Mesothelial cell of epicardium (in vitro differentiated cells): Measurements from ENCODE around the gene PISD. TPM values are rescaled to one million over a fixed set of nuclear protein-coding genes. Genes with fewer than 3 reads are reported as not detected.

ENCODE experiments used
- DNase-seq, 2 experiments: peaks; one replicate each; pipeline ENCODE4 v3.0.0; 2021; ENCODE audit warnings: low spot score in 2 of 2; ENCODE audit not compliant: unreplicated experiment in 2 of 2
- H3K27ac Mint-ChIP-seq: 2 replicates; pipeline ENCODE4 v1.8.0; 2021; ENCODE audit warnings: mixed read lengths
- H3K27me3 Mint-ChIP-seq: 2 replicates; pipeline ENCODE4 v1.8.0; 2021; ENCODE audit warnings: low read depth, mixed read lengths
- H3K36me3 Mint-ChIP-seq: 2 replicates; pipeline ENCODE4 v1.8.0; 2021; ENCODE audit warnings: mixed read lengths
- H3K4me1 Mint-ChIP-seq: 2 replicates; pipeline ENCODE4 v1.8.0; 2021; ENCODE audit warnings: mixed read lengths
- H3K4me3 Mint-ChIP-seq: 2 replicates; pipeline ENCODE4 v1.8.0; 2021; ENCODE audit warnings: mild to moderate bottlenecking, moderate library complexity, mixed read lengths
- H3K9me3 Mint-ChIP-seq: 2 replicates; pipeline ENCODE4 v1.8.0; 2021; ENCODE audit warnings: mixed read lengths
- CTCF ChIP-seq: fragments of 200-600 bp; sonication (generic); IDR thresholded peaks from one replicate; pipeline ENCODE4 v1.5.0; 2021; ENCODE audit warnings: antibody characterized with exemption; ENCODE audit not compliant: unreplicated experiment
- total RNA-seq: library from RNA; stranded (reverse); gene quantifications from 3 replicates; pipeline ENCODE4 v1.2.1, GENCODE V29; 2021

Gene PISD
- total RNA-seq, 1 donor from 2014 or later: 40.4 TPM

- no peaks in the 10 kb centered on the region for H3K27me3 Mint-ChIP-seq
- H3K36me3 Mint-ChIP-seq: no peaks in the 10 kb centered on the region
- no peak for DNase-seq
- TF ChIP-seq CTCF: no peak
- peaks cover 9% of the 10 kb centered on the region for H3K4me1 Mint-ChIP-seq
- H3K9me3 Mint-ChIP-seq: no peaks in the 10 kb centered on the region
- no peak overlapping the region for H3K4me3 Mint-ChIP-seq
- no peak overlapping the region for H3K27ac Mint-ChIP-seq
These were observed 56.0 kb downstream of the PISD start for GRCh38 chr22:31605851-31606585.

GRCh38 chr22:31604746-31605705, 57.0 kb downstream of the PISD start:
- peaks cover 9% of the 10 kb centered on the region for H3K4me1 Mint-ChIP-seq
- H3K27me3 Mint-ChIP-seq: no peaks in the 10 kb centered on the region
- H3K27ac Mint-ChIP-seq: no peak overlapping the region
- no peaks in the 10 kb centered on the region for H3K36me3 Mint-ChIP-seq
- no peak for TF ChIP-seq CTCF
- no peak for DNase-seq
- no peaks in the 10 kb centered on the region for H3K9me3 Mint-ChIP-seq
- no peak overlapping the region for H3K4me3 Mint-ChIP-seq

GRCh38 chr22:31604137-31604705, 57.8 kb downstream of the PISD start:
- no peak for TF ChIP-seq CTCF
- H3K36me3 Mint-ChIP-seq: no peaks in the 10 kb centered on the region
- H3K27ac Mint-ChIP-seq: no peak overlapping the region
- H3K4me1 Mint-ChIP-seq: peaks cover 9% of the 10 kb centered on the region
- H3K27me3 Mint-ChIP-seq: no peaks in the 10 kb centered on the region
- DNase-seq: no peak
- H3K9me3 Mint-ChIP-seq: no peaks in the 10 kb centered on the region
- no peak overlapping the region for H3K4me3 Mint-ChIP-seq

GRCh38 chr22:31603574-31603973, 58.4 kb downstream of the PISD start:
- Mint-ChIP-seq H3K27me3 (no peaks in the 10 kb centered on the region), H3K4me3 (no peak overlapping the region), H3K27ac (no peak overlapping the region), H3K36me3 (no peaks in the 10 kb centered on the region), H3K9me3 (no peaks in the 10 kb centered on the region), H3K4me1 (peaks cover 9% of the 10 kb centered on the region)
- no peak for TF ChIP-seq CTCF
- no peak for DNase-seq

GRCh38 chr22:31603081-31603525, 58.9 kb downstream of the PISD start:
- no peaks in the 10 kb centered on the region for H3K27me3 Mint-ChIP-seq
- no peak overlapping the region for H3K27ac Mint-ChIP-seq
- H3K36me3 Mint-ChIP-seq: no peaks in the 10 kb centered on the region
- no peak for TF ChIP-seq CTCF
- H3K4me1 Mint-ChIP-seq: peaks cover 9% of the 10 kb centered on the region
- no peak for DNase-seq
- H3K9me3 Mint-ChIP-seq: no peaks in the 10 kb centered on the region
- H3K4me3 Mint-ChIP-seq: no peak overlapping the region
